ENCODE results near the gene BET1L. TPM values are rescaled to one million over a fixed set of nuclear protein-coding genes. Genes with fewer than 3 reads are reported as not detected.
"Not testable (repeated sequence)": the region's sequence is repeated elsewhere in the genome, so short reads cannot be mapped to it uniquely, and the experiment has no call there.

Gene BET1L
- total RNA-seq, 1 experiment from 2014 or later, result 22.6 TPM

DNA sequence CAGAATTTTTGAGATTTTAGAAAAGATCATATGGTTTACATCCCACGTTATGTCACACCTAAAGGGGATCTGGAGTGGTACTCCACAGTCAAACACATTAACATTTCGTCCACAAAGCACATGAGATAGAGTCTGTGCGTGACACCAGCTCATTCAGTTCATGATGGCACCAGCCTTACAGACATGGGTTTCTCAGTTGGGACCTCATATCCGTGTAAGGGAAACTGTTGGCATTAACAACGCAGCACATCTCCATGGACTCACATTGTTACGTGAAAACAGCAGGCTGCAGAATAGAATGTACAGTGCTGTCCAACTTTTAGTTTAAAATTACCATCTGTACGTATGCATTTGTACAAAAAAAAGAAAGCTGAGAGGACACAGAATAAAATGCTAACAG lies 14.3 kb upstream of the BET1L start:
- H3K27me3 ChIP-seq, result no peaks in the 10 kb centered on the region
- H3K4me1 ChIP-seq, result no peaks in the 10 kb centered on the region
- H3K27ac ChIP-seq, result no peak overlapping the region
- H3K4me3 ChIP-seq, result no peak overlapping the region
- no peaks in the 10 kb centered on the region for H3K36me3 ChIP-seq
- no peaks in the 10 kb centered on the region for H3K9me3 ChIP-seq (replicated peaks)
- no peak for DNase-seq

DNA sequence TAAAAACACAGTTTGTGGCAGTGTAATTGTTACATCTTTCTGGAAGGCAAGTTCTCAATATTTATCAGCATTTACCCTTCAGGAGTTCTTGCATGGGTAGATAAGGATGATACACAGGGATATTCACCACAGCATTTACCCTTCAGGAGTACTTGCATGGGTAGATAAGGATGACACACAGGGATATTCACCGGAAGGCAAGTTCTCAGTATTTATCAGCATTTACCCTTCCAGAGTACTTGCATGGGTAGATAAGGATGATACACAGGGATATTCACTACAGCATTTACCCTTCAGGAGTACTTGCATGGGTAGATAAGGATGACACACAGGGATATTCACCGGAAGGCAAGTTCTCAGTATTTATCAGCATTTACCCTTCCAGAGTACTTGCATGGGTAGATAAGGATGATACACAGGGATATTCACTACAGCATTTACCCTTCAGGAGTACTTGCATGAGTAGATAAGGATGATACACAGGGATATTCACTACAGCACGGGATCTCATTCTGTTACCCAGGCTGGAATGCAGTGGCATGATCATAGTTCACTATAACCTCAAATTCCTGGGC lies 13.5 kb upstream of the BET1L start:
- H3K27ac ChIP-seq; H3K4me1 ChIP-seq; H3K9me3 ChIP-seq (replicated peaks); H3K4me3 ChIP-seq; DNase-seq; H3K36me3 ChIP-seq; H3K27me3 ChIP-seq: not testable (repeated sequence)

DNA sequence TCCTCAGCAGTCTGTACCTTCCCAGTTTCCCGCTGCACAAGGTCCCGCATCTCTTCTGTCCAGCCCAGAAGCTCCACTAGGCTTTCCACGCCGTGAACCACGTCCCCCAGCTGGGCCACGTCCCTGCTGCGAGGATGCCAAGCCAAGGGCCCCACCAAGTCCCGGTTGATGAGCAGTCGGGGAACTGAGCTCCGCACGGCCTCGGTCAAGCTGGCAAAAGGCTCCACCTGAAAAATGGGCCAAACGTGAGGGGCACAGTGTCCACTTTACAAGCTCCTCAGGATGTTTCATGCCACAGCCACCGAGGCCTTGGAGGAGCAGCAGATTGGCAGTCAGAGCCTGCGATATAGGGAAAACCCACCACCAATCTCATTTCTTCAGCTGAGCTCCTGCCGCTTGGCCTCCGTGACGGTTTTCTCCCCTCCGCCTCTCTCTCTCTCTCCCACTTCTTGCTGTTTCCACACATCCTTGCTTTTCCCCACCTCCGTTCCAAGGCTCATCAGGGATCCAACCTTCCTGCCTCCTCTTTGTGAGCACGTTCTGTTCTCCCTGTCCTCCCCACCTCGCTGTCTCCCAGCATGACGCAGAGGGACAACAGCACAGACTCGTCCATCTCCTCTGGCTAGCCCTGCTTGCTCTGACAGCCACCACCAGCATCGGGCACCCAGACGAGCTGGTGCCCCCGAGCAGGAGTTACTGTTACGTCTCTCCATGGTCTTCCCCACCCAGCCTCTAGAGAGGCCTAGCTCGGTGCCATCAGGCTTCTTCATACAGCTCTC lies 11.8 kb upstream of the BET1L start:
- peaks cover 13% of the 10 kb centered on the region for H3K36me3 ChIP-seq
- H3K27me3 ChIP-seq, result no peaks in the 10 kb centered on the region
- H3K9me3 ChIP-seq (replicated peaks), result no peaks in the 10 kb centered on the region
- H3K27ac ChIP-seq, result no peak overlapping the region
- no peaks in the 10 kb centered on the region for H3K4me1 ChIP-seq
- DNase-seq, result no peak
- H3K4me3 ChIP-seq, result no peak overlapping the region

DNA sequence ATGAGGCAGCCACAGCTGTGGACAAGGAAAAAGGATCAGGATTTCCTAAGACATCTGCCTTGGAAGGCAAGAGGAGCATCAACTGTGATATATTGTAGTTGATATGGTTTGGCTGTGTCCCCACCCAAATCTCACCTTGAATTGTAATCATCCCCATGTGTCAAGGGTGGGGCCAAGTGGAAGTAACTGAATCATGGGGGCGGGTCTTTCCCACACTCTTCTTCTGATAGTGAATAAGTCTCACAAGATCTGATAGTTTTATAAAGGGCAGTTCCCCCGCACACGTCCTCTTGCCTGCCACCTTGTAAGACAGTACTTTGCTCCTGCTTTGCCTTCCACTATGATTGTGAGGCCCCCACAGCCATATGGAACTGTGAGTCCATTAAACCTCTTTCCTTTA lies 10.5 kb upstream of the BET1L start:
- Histone ChIP-seq H3K36me3 (peaks cover 25% of the 10 kb centered on the region), H3K27me3 (no peaks in the 10 kb centered on the region), H3K4me1 (no peaks in the 10 kb centered on the region), H3K27ac (no peak overlapping the region), H3K4me3 (no peak overlapping the region), H3K9me3 (replicated peaks) (no peaks in the 10 kb centered on the region)
- no peak for DNase-seq

DNA sequence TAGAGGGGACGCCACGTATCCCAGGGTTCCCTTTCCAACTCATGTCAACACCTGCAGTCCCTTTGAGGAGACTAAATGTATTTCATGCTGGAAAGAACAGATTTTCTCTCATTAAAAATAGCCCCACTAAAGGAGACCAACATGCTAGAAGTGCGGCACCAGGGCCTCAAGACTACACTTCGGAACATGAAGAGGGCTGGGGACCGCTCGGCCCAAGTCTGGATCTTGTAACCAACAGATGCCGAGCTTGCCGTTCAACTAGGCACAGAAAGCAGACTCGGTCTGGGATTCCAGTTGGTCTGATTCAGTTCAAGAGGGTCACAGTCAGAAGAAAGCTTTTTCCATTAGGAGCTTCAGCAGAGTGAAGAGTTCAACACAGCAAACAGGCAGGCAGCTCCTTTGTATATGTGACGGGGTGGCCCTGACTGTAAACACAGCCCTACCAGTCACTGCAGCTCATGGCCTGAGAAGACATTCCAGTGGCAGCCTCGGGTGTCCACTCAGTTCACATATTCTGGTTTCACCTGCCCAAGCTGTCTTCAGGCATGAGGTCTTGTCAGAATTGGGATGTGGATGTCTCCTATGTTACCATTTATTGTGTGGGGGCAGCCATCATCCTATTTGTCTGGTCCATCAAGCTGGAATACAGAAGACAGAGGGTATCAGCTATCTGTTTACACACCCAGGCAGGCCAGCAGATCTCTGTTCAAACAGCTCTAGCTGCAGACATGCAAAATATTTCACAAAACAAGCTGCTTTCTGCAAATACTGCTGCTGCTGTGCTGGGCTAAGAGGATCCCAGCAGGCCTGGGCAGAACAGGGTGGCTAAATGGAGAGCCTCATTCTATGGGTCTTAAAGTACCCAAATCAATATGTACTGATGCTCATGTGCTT lies 9.1 kb upstream of the BET1L start:
- no peaks in the 10 kb centered on the region for H3K4me1 ChIP-seq
- H3K27ac ChIP-seq, result no peak overlapping the region
- peaks cover 38% of the 10 kb centered on the region for H3K36me3 ChIP-seq
- no peak overlapping the region for H3K4me3 ChIP-seq
- no peaks in the 10 kb centered on the region for H3K9me3 ChIP-seq (replicated peaks)
- DNase-seq, result no peak
- H3K27me3 ChIP-seq, result no peaks in the 10 kb centered on the region

DNA sequence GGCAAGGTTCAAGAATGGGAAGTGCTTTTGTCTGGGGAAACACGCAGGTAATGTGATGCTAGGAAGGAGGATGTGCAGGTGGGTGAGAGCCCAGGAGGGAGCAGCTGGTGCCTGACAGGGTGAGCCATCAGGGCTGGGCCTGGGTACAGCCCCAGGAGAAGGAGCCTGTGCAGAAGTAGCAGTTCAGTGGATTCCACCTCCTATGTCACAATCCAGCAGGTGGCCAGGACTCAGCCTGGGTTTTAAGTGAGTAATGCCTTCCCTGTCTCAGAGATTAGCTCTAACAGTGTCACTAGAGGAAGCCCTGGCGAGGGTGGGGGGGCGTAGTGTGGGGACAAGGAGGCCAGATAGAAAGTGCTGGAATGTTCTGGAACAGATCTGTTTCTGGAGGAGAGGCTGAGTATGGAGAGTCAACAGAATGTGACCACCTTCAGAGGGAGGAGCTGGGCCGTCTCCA lies 8.4 kb upstream of the BET1L start:
- Histone ChIP-seq H3K27ac (no peak overlapping the region), H3K4me1 (no peaks in the 10 kb centered on the region), H3K9me3 (replicated peaks) (no peaks in the 10 kb centered on the region), H3K27me3 (no peaks in the 10 kb centered on the region), H3K4me3 (no peak overlapping the region), H3K36me3 (peaks cover 45% of the 10 kb centered on the region)
- no peak for DNase-seq

DNA sequence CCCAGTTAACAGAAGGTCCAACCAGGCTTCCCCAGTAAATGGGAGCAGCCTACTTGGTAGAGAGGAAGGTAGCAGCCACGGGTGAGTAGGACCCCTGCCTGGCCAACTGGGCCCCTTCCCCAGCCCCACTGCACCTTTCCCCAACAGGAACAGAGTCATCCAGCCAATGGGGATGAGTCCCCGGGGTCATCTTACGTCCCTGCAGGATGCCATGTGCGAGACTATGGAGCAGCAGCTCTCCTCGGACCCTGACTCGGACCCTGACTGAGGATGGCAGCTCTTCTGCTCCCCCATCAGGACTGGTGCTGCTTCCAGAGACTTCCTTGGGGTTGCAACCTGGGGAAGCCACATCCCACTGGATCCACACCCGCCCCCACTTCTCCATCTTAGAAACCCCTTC lies 6.9 kb upstream of the BET1L start:
- peaks cover 56% of the 10 kb centered on the region for H3K36me3 ChIP-seq
- H3K4me3 ChIP-seq, result no peak overlapping the region
- H3K9me3 ChIP-seq (replicated peaks), result no peaks in the 10 kb centered on the region
- H3K27ac ChIP-seq, result no peak overlapping the region
- H3K4me1 ChIP-seq, result peaks cover 12% of the 10 kb centered on the region
- no peak for DNase-seq
- no peaks in the 10 kb centered on the region for H3K27me3 ChIP-seq

DNA sequence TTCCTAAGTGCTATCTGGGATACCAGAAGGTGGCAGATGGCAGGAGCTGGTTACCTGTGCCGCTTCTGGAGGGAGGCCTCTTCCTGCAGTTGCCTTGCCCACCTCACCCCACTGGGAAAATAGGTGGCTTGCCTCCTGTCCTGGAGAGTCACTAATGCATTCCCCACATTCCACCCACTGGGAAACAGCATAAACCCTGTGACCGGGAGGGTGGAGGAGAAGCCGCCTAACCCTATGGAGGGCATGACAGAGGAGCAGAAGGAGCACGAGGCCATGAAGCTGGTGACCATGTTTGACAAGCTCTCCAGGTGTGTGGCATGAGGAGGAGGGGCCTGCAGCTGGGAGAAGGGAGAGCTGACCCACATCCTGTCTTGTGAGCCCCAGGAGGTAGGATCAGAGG lies 5.9 kb upstream of the BET1L start:
- Histone ChIP-seq H3K9me3 (replicated peaks) (no peaks in the 10 kb centered on the region), H3K36me3 (peaks cover 56% of the 10 kb centered on the region), H3K4me1 (peaks cover 12% of the 10 kb centered on the region), H3K4me3 (no peak overlapping the region), H3K27ac (no peak overlapping the region), H3K27me3 (no peaks in the 10 kb centered on the region)
- DNase-seq, result no peak

DNA sequence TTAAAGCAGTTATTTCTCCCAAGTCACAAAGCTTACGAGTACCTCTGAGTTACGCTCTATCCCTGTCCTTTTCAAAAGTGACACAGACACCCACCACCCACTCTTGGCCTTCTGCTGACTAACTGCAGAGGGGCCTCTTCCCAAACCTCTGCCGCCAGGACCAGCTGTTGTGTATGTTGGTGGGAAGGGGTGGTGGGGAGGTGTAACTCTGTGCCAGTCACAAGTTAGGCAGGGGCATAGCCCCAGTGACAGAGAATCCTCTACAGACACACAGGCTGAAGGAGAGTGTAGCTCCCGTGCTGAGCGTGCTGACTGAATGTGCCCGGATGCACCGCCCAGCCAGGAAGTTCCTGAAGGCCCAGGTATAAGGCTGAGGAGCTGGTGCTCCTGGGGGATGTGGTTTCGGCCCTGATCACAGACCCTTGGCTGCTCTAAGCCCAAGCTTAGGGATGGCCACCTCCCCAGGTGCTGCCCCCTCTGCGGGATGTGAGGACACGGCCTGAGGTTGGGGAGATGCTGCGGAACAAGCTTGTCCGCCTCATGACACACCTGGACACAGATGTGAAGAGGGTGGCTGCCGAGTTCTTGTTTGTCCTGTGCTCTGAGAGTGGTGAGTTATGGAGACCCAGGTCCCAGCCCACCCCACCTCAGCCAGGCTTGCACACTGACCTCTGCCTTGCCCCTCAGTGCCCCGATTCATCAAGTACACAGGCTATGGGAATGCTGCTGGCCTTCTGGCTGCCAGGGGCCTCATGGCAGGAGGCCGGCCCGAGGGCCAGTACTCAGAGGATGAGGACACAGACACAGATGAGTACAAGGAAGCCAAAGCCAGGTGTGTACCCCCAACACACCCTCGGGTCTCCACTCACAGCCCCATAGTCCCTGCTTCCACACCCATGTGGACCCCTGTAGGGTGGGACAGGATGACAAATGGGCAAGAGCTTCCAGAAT lies 5.2 kb upstream of the BET1L start:
- no peak for DNase-seq

DNA sequence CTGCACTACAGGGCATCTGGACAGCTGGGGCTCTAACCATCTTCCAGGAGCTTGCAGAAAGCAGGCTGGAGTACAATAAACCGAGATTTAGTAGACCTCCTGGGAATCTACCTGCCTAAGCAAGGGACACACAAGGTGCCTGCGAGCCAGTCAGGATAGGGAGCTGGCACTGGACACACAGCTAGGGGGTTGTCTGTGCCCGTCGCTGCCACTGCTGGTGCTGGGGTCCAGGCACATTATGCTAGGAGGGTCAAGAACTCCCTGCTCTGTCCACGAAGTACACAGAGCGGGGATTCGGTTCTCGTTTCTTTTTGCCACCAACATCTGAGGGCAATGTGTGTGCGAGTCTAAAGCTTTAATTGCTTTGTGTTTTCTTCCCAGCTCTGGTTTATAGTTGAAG lies 4.5 kb upstream of the BET1L start:
- H3K4me1 ChIP-seq, result peaks cover 12% of the 10 kb centered on the region
- H3K27me3 ChIP-seq, result no peaks in the 10 kb centered on the region
- no peak overlapping the region for H3K27ac ChIP-seq
- H3K36me3 ChIP-seq, result peaks cover 56% of the 10 kb centered on the region
- no peak overlapping the region for H3K4me3 ChIP-seq
- DNase-seq, result no peak
- no peaks in the 10 kb centered on the region for H3K9me3 ChIP-seq (replicated peaks)

More for the DNA sequence above, 5.2 kb upstream of the BET1L start:
- Histone ChIP-seq H3K27me3 (no peaks in the 10 kb centered on the region), H3K4me1 (peaks cover 12% of the 10 kb centered on the region), H3K4me3 (no peak overlapping the region), H3K27ac (no peak overlapping the region), H3K9me3 (replicated peaks) (no peaks in the 10 kb centered on the region), H3K36me3 (peaks cover 56% of the 10 kb centered on the region)

DNA sequence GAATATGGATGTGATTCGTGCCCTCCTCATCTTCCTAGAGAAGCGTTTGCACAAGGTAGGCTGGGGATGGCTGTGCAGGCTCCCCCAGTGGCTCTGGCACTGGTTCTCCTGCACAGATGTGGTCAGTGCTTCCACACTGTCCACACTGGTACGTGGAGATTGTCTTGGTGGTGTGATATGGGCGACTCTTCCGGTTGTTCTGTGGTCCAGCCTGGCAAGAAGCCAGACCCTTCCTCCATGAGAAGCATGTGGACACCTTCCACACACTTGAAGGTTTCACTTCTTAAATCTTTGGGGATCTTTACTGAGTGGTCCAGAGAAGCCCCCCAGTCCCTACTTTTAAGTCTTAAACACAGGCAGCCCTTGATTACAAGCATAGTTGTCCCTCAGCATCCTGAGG lies 4.1 kb upstream of the BET1L start:
- H3K36me3 ChIP-seq, result peaks cover 56% of the 10 kb centered on the region
- H3K27ac ChIP-seq, result no peak overlapping the region
- no peaks in the 10 kb centered on the region for H3K27me3 ChIP-seq
- H3K4me3 ChIP-seq, result no peak overlapping the region
- no peaks in the 10 kb centered on the region for H3K9me3 ChIP-seq (replicated peaks)
- no peak for DNase-seq
- H3K4me1 ChIP-seq, result peaks cover 12% of the 10 kb centered on the region

DNA sequence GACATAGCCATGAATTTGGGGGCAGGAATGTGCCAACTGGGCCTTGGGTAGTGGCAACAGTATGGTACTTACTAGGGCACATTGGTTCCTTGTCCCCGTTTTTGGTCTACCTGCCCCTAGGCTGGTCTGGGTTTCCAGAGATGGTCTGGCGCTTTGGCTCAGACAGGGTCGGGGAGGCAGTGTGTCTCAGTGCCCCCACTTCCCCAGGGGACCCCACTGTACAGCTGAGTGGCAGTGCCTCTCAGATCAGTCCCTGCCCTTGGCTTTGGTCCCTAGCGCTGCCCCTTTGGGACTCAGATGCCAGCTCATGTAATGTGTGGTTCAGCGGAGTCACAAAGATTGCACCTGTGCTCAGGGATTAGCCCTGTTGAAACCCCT lies 3.6 kb upstream of the BET1L start:
- no peak for DNase-seq
- no peaks in the 10 kb centered on the region for H3K9me3 ChIP-seq (replicated peaks)
- H3K27ac ChIP-seq, result peak overlapping the region; percentile 43; the same call in 1 of the 2 replicates
- no peaks in the 10 kb centered on the region for H3K27me3 ChIP-seq
- peaks cover 56% of the 10 kb centered on the region for H3K36me3 ChIP-seq
- peaks cover 12% of the 10 kb centered on the region for H3K4me1 ChIP-seq
- no peak overlapping the region for H3K4me3 ChIP-seq

DNA sequence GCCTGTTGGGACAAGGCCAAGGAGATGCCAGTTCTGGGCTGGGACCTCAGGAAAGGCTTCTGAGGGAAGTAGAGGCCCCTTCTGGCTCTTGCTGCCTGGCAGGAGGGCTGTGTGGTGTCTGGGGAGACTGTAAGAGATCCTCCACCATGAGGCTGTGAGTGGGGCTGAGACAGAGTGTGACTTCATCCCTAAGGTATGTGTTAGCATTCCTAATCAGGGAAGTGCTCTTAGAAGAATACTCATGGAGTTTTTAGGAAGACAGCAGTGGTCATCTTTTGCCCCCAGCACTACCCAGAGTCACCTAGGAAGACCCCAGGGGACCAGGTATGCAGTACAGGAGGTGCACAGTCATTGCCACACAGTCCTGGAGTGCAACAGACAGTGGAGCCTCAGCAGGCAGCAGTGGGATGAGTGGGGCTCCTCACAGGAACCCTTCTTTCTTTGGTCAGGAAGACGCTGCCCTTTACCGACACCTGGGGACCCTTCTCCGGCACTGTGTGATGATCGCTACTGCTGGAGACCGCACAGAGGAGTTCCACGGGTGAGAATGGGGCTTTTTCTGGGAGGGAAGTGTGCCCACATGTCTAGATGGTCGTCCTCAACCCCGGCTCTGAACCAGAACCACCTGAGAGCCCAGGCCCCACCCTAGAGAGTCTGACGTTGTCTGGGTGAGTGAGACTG lies 3.1 kb upstream of the BET1L start:
- H3K27me3 ChIP-seq, result no peaks in the 10 kb centered on the region
- H3K9me3 ChIP-seq (replicated peaks), result no peaks in the 10 kb centered on the region
- peak overlapping the region; percentile 88; the same call in 1 of the 2 replicates for H3K4me3 ChIP-seq
- peaks cover 53% of the 10 kb centered on the region for H3K36me3 ChIP-seq
- peak in 1 of 2 experiments; percentile 34 for DNase-seq
- peak overlapping the region; percentile 43 for H3K27ac ChIP-seq
- H3K4me1 ChIP-seq, result peaks cover 12% of the 10 kb centered on the region

Data from SJCRH30 (cell line).